ENCODE measurements around the gene NRG2.

NRG2 gene

GRCh38 chr5:140017397-140018095 is 25.6 kb downstream of the NRG2 start:
- no peak for DNase-seq (ENCODE audit: low read depth in 1 of 2, low spot score in 1 of 2)
- TF ChIP-seq JUND (IDR thresholded peaks at IDR 0.05; ENCODE audit: low read depth), result no peak
- in situ Hi-C loops (cut with HindIII; ENCODE audit: low pct_unique_long_range_greater_than_20kb, low sequenced_read_pairs), result no loop called here

GRCh38 chr5:140015706-140016105 is 27.4 kb downstream of the NRG2 start:
- DNase-seq (ENCODE audit: low read depth in 1 of 2, low spot score in 1 of 2), result peak; percentile 23 to 77
- TF ChIP-seq JUND (IDR thresholded peaks at IDR 0.05; ENCODE audit: low read depth), result no peak
- in situ Hi-C loops (cut with HindIII; ENCODE audit: low pct_unique_long_range_greater_than_20kb, low sequenced_read_pairs), result no loop called here

GRCh38 chr5:140014751-140015150 is 28.3 kb downstream of the NRG2 start:
- no peak for DNase-seq (ENCODE audit: low read depth in 1 of 2, low spot score in 1 of 2)
- in situ Hi-C loops (cut with HindIII; ENCODE audit: low pct_unique_long_range_greater_than_20kb, low sequenced_read_pairs), result no loop called here
- no peak for TF ChIP-seq JUND (IDR thresholded peaks at IDR 0.05; ENCODE audit: low read depth)

- no peak for DNase-seq (ENCODE audit: low read depth in 1 of 2, low spot score in 1 of 2)
- no peak for TF ChIP-seq JUND (IDR thresholded peaks at IDR 0.05; ENCODE audit: low read depth)
- in situ Hi-C loops (cut with HindIII; ENCODE audit: low pct_unique_long_range_greater_than_20kb, low sequenced_read_pairs), result no loop called here
These were observed 29.6 kb downstream of the NRG2 start for GRCh38 chr5:140013536-140013935.

- TF ChIP-seq JUND (IDR thresholded peaks at IDR 0.05; ENCODE audit: low read depth), result no peak
- DNase-seq (ENCODE audit: low read depth in 1 of 2, low spot score in 1 of 2), result no peak
- in situ Hi-C loops (cut with HindIII; ENCODE audit: low pct_unique_long_range_greater_than_20kb, low sequenced_read_pairs), result no loop called here
These were observed 30.7 kb downstream of the NRG2 start for GRCh38 chr5:140012443-140012842.

- DNase-seq (ENCODE audit: low read depth in 1 of 2, low spot score in 1 of 2), result no peak
- in situ Hi-C loops (cut with HindIII; ENCODE audit: low pct_unique_long_range_greater_than_20kb, low sequenced_read_pairs), result no loop called here
- no peak for TF ChIP-seq JUND (IDR thresholded peaks at IDR 0.05; ENCODE audit: low read depth)
These were observed 31.7 kb downstream of the NRG2 start for GRCh38 chr5:140011297-140011802.

GRCh38 chr5:140010798-140011197 is 32.3 kb downstream of the NRG2 start:
- TF ChIP-seq JUND (IDR thresholded peaks at IDR 0.05; ENCODE audit: low read depth), result no peak
- in situ Hi-C loops (cut with HindIII; ENCODE audit: low pct_unique_long_range_greater_than_20kb, low sequenced_read_pairs), result no loop called here
- DNase-seq (ENCODE audit: low read depth in 1 of 2, low spot score in 1 of 2), result no peak

GRCh38 chr5:140007311-140007710 is 35.8 kb downstream of the NRG2 start:
- DNase-seq (ENCODE audit: low read depth in 1 of 2, low spot score in 1 of 2), result no peak
- in situ Hi-C loops (cut with HindIII; ENCODE audit: low pct_unique_long_range_greater_than_20kb, low sequenced_read_pairs), result no loop called here
- no peak for TF ChIP-seq JUND (IDR thresholded peaks at IDR 0.05; ENCODE audit: low read depth)

- no peak for DNase-seq (ENCODE audit: low read depth in 1 of 2, low spot score in 1 of 2)
- no peak for TF ChIP-seq JUND (IDR thresholded peaks at IDR 0.05; ENCODE audit: low read depth)
- in situ Hi-C loops (cut with HindIII; ENCODE audit: low pct_unique_long_range_greater_than_20kb, low sequenced_read_pairs), result no loop called here
These were observed 37.9 kb downstream of the NRG2 start for GRCh38 chr5:140005145-140005591.

GRCh38 chr5:140004174-140004573 is 38.9 kb downstream of the NRG2 start:
- no peak for TF ChIP-seq JUND (IDR thresholded peaks at IDR 0.05; ENCODE audit: low read depth)
- DNase-seq (ENCODE audit: low read depth in 1 of 2, low spot score in 1 of 2), result no peak
- in situ Hi-C loops (cut with HindIII; ENCODE audit: low pct_unique_long_range_greater_than_20kb, low sequenced_read_pairs), result no loop called here

- no peak for TF ChIP-seq JUND (IDR thresholded peaks at IDR 0.05; ENCODE audit: low read depth)
- DNase-seq (ENCODE audit: low read depth in 1 of 2, low spot score in 1 of 2), result no peak
- in situ Hi-C loops (cut with HindIII; ENCODE audit: low pct_unique_long_range_greater_than_20kb, low sequenced_read_pairs), result no loop called here
These were observed 39.6 kb downstream of the NRG2 start for GRCh38 chr5:140003519-140003918.

GRCh38 chr5:140000332-140000731 is 42.8 kb downstream of the NRG2 start:
- in situ Hi-C loops (cut with HindIII; ENCODE audit: low pct_unique_long_range_greater_than_20kb, low sequenced_read_pairs), result no loop called here
- TF ChIP-seq JUND (IDR thresholded peaks at IDR 0.05; ENCODE audit: low read depth), result no peak
- no peak for DNase-seq (ENCODE audit: low read depth in 1 of 2, low spot score in 1 of 2)

GRCh38 chr5:139998837-139999236 is 44.3 kb downstream of the NRG2 start:
- no peak for DNase-seq (ENCODE audit: low read depth in 1 of 2, low spot score in 1 of 2)
- TF ChIP-seq JUND (IDR thresholded peaks at IDR 0.05; ENCODE audit: low read depth), result no peak
- in situ Hi-C loops (cut with HindIII; ENCODE audit: low pct_unique_long_range_greater_than_20kb, low sequenced_read_pairs), result no loop called here

- in situ Hi-C loops (cut with HindIII; ENCODE audit: low pct_unique_long_range_greater_than_20kb, low sequenced_read_pairs), result no loop called here
- DNase-seq (ENCODE audit: low read depth in 1 of 2, low spot score in 1 of 2), result no peak
- no peak for TF ChIP-seq JUND (IDR thresholded peaks at IDR 0.05; ENCODE audit: low read depth)
These were observed 45.8 kb downstream of the NRG2 start for GRCh38 chr5:139997276-139997675.
